Measurements from ENCODE around the gene PPP2R3B.

PPP2R3B gene

GRCh38 chrX:288561-288991, 98.1 kb downstream of the PPP2R3B start:
- no peaks in the 10 kb centered on the region for H3K9me3 ChIP-seq (ENCODE audit: control insufficient read depth, insufficient read depth, low read depth, low read length)
- ChIA-PET CTCF (no interaction called here), POLR2A (no interaction called here)
- peaks cover 65 to 86% of the 10 kb centered on the region in 2 experiments for H3K36me3 ChIP-seq (ENCODE audit: control insufficient read depth in 2 of 2, insufficient read depth in 1 of 2, low read length in 2 of 2)
- H3K27ac ChIP-seq (ENCODE audit: extremely low read depth, low read depth, low read length) = no peak overlapping the region
- TF ChIP-seq, protein P1, sequence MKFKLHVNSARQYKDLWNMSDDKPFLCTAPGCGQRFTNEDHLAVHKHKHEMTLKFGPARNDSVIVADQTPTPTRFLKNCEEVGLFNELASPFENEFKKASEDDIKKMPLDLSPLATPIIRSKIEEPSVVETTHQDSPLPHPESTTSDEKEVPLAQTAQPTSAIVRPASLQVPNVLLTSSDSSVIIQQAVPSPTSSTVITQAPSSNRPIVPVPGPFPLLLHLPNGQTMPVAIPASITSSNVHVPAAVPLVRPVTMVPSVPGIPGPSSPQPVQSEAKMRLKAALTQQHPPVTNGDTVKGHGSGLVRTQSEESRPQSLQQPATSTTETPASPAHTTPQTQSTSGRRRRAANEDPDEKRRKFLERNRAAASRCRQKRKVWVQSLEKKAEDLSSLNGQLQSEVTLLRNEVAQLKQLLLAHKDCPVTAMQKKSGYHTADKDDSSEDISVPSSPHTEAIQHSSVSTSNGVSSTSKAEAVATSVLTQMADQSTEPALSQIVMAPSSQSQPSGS (tag by site-specific recombination; IDR thresholded peaks at IDR 0.05; ENCODE audit: low read depth) = no peak
- TF ChIP-seq ZFP41 (tag by site-specific recombination; IDR thresholded peaks at IDR 0.05; ENCODE audit: borderline replicate concordance) = no peak
- no peak for TF ChIP-seq ZNF404 (tag by site-specific recombination; IDR thresholded peaks at IDR 0.05)
- TF ChIP-seq, protein P2, sequence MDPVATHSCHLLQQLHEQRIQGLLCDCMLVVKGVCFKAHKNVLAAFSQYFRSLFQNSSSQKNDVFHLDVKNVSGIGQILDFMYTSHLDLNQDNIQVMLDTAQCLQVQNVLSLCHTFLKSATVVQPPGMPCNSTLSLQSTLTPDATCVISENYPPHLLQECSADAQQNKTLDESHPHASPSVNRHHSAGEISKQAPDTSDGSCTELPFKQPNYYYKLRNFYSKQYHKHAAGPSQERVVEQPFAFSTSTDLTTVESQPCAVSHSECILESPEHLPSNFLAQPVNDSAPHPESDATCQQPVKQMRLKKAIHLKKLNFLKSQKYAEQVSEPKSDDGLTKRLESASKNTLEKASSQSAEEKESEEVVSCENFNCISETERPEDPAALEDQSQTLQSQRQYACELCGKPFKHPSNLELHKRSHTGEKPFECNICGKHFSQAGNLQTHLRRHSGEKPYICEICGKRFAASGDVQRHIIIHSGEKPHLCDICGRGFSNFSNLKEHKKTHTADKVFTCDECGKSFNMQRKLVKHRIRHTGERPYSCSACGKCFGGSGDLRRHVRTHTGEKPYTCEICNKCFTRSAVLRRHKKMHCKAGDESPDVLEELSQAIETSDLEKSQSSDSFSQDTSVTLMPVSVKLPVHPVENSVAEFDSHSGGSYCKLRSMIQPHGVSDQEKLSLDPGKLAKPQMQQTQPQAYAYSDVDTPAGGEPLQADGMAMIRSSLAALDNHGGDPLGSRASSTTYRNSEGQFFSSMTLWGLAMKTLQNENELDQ (tag by site-specific recombination; IDR thresholded peaks at IDR 0.05; ENCODE audit: low read depth) = no peak
- TF ChIP-seq ZNF362 (tag by site-specific recombination; IDR thresholded peaks at IDR 0.05) = no peak
- TF ChIP-seq REST (tag by site-specific recombination; IDR thresholded peaks at IDR 0.05) = no peak
- TF ChIP-seq ZNF292 (tag by site-specific recombination; IDR thresholded peaks at IDR 0.05; ENCODE audit: borderline replicate concordance, low read depth) = no peak
- TF ChIP-seq PRDM1 (tag by site-specific recombination; IDR thresholded peaks at IDR 0.05) = no peak
- TF ChIP-seq ZNF248 (tag by site-specific recombination; IDR thresholded peaks at IDR 0.05) = no peak
- TF ChIP-seq RBAK (tag by site-specific recombination; IDR thresholded peaks at IDR 0.05) = no peak
- no peak for TF ChIP-seq REPIN1 (tag by site-specific recombination; IDR thresholded peaks at IDR 0.05; ENCODE audit: low read depth)
- no peak for TF ChIP-seq ZXDB (tag by site-specific recombination; IDR thresholded peaks at IDR 0.05)
- no peak for TF ChIP-seq AEBP2 (tag by site-specific recombination; IDR thresholded peaks at IDR 0.05; ENCODE audit: borderline replicate concordance)
- no peak for TF ChIP-seq SP3 (tag by site-specific recombination; IDR thresholded peaks at IDR 0.05)
- TF ChIP-seq IKZF3 (tag by site-specific recombination; IDR thresholded peaks at IDR 0.05) = no peak
- TF ChIP-seq ZNF112 (tag by site-specific recombination; IDR thresholded peaks at IDR 0.05) = no peak
- TF ChIP-seq ZBTB20 (tag by site-specific recombination; IDR thresholded peaks at IDR 0.05) = no peak
- no peak for TF ChIP-seq SCRT2 (tag by site-specific recombination; IDR thresholded peaks at IDR 0.05)
- TF ChIP-seq, protein P3, sequence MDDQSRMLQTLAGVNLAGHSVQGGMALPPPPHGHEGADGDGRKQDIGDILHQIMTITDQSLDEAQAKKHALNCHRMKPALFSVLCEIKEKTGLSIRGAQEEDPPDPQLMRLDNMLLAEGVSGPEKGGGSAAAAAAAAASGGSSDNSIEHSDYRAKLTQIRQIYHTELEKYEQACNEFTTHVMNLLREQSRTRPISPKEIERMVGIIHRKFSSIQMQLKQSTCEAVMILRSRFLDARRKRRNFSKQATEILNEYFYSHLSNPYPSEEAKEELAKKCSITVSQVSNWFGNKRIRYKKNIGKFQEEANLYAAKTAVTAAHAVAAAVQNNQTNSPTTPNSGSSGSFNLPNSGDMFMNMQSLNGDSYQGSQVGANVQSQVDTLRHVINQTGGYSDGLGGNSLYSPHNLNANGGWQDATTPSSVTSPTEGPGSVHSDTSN (CRISPR knock-in tag; IDR thresholded peaks at IDR 0.05) = no peak
- no peak for TF ChIP-seq ZNF670 (tag by site-specific recombination; IDR thresholded peaks at IDR 0.05; ENCODE audit: low read depth)
- no peaks in the 10 kb centered on the region for H3K4me1 ChIP-seq (ENCODE audit: control insufficient read depth, insufficient read depth, low read length)
- no peak overlapping the region for H3K4me3 ChIP-seq (ENCODE audit: low read depth, low read length)
